Dermis lymphatic vessel endothelial cell (primary cell): Measurements from ENCODE around the gene DGLUCY. TPM values are rescaled to one million over a fixed set of nuclear protein-coding genes. Genes with fewer than 3 reads are reported as not detected.

Experiments used
- total RNA-seq: library from RNA; depleted of rRNA; stranded (reverse); fragments of >200 nt; gene quantifications from 2 replicates; pipeline ENCODE4 v1.2.1, GENCODE V29; 2014

The DGLUCY gene, protein sequence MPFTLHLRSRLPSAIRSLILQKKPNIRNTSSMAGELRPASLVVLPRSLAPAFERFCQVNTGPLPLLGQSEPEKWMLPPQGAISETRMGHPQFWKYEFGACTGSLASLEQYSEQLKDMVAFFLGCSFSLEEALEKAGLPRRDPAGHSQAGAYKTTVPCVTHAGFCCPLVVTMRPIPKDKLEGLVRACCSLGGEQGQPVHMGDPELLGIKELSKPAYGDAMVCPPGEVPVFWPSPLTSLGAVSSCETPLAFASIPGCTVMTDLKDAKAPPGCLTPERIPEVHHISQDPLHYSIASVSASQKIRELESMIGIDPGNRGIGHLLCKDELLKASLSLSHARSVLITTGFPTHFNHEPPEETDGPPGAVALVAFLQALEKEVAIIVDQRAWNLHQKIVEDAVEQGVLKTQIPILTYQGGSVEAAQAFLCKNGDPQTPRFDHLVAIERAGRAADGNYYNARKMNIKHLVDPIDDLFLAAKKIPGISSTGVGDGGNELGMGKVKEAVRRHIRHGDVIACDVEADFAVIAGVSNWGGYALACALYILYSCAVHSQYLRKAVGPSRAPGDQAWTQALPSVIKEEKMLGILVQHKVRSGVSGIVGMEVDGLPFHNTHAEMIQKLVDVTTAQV
- 32.3 and 54.9 TPM in 2 replicates for total RNA-seq

DNA sequence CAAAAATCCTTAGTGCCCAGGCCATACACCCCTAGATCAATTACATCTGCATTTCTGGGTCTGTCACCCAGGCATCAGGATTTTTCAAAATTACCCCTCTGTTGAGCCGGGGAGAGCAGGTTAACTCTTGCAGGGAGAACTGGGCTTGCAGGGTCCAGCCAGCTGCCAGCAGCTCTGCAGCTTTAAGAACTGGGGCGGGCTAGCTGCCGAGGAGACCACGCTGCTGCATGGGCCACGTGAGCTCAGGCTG is at the start of gene DGLUCY:
TSS of gene DGLUCY (plus strand) at position 245 of the 250 bp plus-strand sequence. CDS start 46,222 bp downstream, outside the sequence.

DNA sequence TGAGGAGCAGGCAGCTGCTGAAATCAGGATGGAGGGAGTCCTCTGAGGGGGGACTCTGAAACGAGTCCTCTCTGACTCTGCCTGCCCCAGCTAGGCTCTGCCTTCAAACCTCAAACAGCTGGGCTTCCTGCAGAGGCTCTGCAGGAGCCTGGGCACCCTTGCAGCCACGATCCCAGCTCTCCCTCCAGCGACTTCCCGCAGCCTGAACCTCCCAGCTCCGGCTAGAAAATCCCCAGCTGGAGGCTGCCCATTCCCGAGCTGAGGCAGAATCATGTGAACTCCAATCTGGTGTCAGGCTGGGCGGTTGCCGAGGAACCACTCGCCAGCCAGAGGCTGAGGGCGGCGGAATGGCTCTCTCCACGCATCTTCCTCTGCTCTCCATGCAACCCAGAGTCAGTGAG is 130.6 kb downstream of the DGLUCY start, which contains the start of gene GPR68:
TSS of gene GPR68 (minus strand) at position 204 of the 401 bp plus-strand sequence. CDS start 9,654 bp downstream, outside the sequence.

Other genes with a start within 250 kb of the DGLUCY start
- gene RPS6KA5, start 53.4 kb upstream of the DGLUCY start, total RNA-seq, result 4.1 and 8.8 TPM in 2 replicates
- 0.22 and 0.34 TPM in 2 replicates for gene GPR68, start 130.6 kb downstream of the DGLUCY start, total RNA-seq